IMR-90 (cell line): ENCODE results near the gene ARFGAP3.

Experiments
- CEBPB ChIP-seq: IDR thresholded peaks from 2 replicates; pipeline ENCODE4 v1.6.1; 2012; ENCODE audit warnings: low read depth, low read length, improper control_type of control experiment
- CTCF ChIP-seq: conservative IDR thresholded peaks from 2 replicates; pipeline ENCODE4 v1.5.1; 2012; ENCODE audit warnings: mild to moderate bottlenecking, low read depth, low read length, improper control_type of control experiment
- FOS ChIP-seq: fragments of 150-350 bp; IDR thresholded peaks from 2 replicates; pipeline ENCODE4 v1.6.1; 2016; ENCODE audit warnings: low read depth, low read length
- MAFK ChIP-seq: IDR thresholded peaks from 2 replicates; pipeline ENCODE4 v1.6.1; 2012; ENCODE audit warnings: low read depth, low read length, improper control_type of control experiment
- MXI1 ChIP-seq: IDR thresholded peaks from 2 replicates; pipeline ENCODE4 v1.6.1; 2012; ENCODE audit warnings: low read depth, mild to moderate bottlenecking, low read length, moderate library complexity, borderline replicate concordance
- POLR2A ChIP-seq: IDR thresholded peaks from 2 replicates; pipeline ENCODE4 v1.6.1; 2012; ENCODE audit warnings: mild to moderate bottlenecking, low read depth, low read length
- RFX5 ChIP-seq: IDR thresholded peaks from 2 replicates; pipeline ENCODE4 v1.8.0; 2012; ENCODE audit warnings: low read depth, mild to moderate bottlenecking, low read length, moderate library complexity
- SMC3 ChIP-seq: fragments of 150-350 bp; IDR thresholded peaks from 2 replicates; pipeline ENCODE4 v1.6.1; 2016; ENCODE audit warnings: low read depth, mild to moderate bottlenecking, antibody characterized with exemption, low read length, moderate library complexity
- USF2 ChIP-seq: fragments of 150-350 bp; IDR thresholded peaks from 2 replicates; pipeline ENCODE4 v1.6.1; 2017; ENCODE audit warnings: mild to moderate bottlenecking, antibody characterized with exemption, low read length, low read depth

- TF ChIP-seq SMC3 (no peak), POLR2A (no peak), CTCF (no peak), USF2 (no peak), MXI1 (no peak), RFX5 (no peak), CEBPB (no peak), MAFK (no peak), FOS (no peak)
Measured at GRCh38 chr22:42799061-42799460, 58.0 kb downstream of the ARFGAP3 start.
